GM19452 (cell line): ENCODE results near the gene GOLGA8J.
"Not testable (repeated sequence)": the region's sequence is repeated elsewhere in the genome, so short reads cannot be mapped to it uniquely, and the experiment has no call there.

Experiments
- ATAC-seq: cut with Tn5 transposase; IDR thresholded peaks from one replicate; pipeline ENCODE4 v1.9.1; 2021; ENCODE audit not compliant: unreplicated experiment

GOLGA8J gene, protein sequence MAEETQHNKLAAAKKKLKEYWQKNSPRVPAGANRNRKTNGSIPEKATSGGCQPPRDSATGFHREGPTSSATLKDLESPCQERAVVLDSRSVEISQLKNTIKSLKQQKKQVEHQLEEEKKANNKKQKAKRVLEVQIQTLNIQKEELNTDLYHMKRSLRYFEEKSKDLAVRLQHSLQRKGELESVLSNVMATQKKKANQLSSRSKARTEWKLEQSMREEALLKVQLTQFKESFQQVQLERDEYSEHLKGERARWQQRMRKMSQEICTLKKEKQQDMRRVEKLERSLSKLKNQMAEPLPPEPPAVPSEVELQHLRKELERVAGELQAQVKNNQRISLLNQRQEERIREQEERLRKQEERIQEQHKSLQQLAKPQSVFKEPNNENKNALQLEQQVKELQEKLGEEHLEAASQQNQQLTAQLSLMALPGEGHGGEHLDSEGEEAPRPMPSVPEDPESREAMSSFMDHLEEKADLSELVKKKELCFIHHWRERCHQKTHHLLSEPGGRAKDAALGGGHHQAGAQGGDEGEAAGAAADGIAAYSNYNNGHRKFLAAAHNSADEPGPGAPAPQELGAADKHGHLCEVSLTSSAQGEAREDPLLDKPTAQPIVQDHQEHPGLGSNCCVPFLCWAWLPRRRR

GRCh38 chr15:30082655-30083054, at the start of gene GOLGA8J:
GOLGA8J (plus strand) TSS chr15:30082955; CDS start chr15:30083053, 98 bp downstream.
- ATAC-seq: not testable (repeated sequence)

DNA sequence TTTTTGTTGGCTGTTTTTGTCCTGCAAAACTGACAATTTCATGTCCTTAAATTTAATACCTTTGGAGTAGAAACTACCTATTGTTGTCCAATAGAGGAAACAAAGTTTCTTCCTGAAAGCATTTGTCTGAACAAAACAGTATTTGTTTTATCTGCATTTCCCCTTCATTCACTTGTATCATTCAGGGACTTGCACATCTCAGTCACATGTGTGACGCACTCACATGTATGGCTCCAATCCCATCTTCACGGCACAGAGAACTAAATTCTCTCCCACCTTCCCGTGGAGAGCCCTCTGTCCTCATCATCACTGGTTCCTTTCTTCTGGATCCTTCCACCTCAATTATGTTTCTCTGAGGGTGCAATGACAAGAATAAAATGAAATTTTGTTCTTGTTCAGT, 49.5 kb upstream of the GOLGA8J start:
- ATAC-seq: no peak

GRCh38 chr15:30033763-30034162, 49.0 kb upstream of the GOLGA8J start:
- ATAC-seq: no peak

GRCh38 chr15:30036036-30036703, 46.6 kb upstream of the GOLGA8J start:
- no peak for ATAC-seq

GRCh38 chr15:30038667-30039523, 43.9 kb upstream of the GOLGA8J start:
- ATAC-seq: no peak

GRCh38 chr15:30041868-30042267, 40.9 kb upstream of the GOLGA8J start:
- ATAC-seq: no peak

DNA sequence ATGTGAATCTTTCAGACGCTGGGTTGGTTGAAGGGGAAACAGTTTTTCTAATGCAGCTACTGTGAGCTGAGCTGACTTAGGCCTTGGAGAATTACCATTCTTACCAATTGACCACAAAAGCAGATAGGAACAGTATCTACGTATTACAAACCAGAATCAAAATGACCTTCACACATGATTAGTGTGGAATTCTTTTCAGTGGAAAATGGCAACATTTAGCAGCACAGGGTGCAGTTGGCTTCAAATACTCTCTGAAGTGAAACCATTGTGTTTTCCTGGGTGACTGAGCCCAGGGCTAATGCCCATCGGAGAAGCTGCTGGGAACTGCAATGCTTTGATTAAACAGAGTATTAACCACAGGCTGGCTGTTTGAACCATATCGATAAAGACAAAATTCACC, 40.2 kb upstream of the GOLGA8J start:
- ATAC-seq: no peak

DNA sequence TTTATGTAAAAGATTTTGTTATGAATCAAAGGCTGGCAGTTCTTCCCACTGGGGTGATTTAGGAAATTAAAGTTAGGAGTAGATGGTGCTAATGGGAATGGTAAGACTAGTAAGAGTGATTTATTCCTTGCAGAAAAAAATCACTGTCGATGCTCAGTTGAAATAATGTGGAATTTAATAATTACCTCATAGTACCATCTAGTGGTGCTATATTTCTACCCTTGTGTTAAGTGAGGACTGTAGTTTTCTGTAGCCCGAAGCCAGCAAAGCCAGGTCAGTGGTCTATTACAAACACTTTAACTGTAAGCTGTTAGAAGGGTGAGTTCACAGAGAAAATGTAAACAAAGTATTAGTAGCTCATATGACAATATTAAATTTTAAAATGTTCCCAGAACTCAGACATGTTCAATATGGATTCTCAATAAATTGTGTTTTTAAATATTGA, 39.5 kb upstream of the GOLGA8J start:
- no peak for ATAC-seq

GRCh38 chr15:30044377-30044776, 38.4 kb upstream of the GOLGA8J start:
- no peak for ATAC-seq

GRCh38 chr15:30044826-30045225, 37.9 kb upstream of the GOLGA8J start:
- ATAC-seq: not testable (repeated sequence)

DNA sequence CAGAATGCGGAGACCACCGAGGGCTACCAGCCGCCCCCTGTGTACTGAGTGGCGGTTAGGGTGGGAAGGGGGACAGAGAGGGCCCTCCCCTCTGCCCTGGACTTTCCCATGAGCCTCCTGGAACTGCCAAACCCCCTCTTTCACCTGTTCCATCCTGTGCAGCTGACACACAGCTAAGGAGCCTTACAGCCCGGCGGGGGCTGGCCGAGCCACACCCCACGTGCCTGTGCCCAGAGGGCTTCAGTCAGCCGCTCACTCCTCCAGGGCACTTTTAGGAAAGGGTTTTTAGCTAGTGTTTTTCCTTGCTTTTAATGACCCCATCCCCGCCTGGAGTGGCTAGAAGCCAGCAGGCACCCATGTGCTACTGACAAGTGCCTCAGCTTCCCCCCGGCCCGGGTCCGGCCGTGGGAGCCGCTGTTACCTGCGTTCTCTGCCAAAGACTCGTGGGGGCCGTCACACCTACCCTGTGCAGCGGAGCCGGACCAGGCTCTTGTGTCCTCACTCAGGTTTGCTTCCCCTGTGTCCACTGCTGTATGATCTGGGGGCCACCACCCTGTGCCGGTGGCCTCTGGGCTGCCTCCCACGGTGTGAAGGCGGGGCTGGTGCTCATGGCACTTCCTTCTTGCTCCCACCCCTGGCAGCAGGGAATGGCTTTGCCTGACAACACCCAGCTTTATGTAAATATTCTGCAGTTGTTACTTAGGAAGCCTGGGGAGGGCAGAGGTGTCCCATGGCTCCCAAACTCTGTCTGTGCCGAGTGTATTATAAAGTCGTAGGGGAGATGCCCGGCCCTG, 37.3 kb upstream of the GOLGA8J start:
- ATAC-seq: not testable (repeated sequence)

DNA sequence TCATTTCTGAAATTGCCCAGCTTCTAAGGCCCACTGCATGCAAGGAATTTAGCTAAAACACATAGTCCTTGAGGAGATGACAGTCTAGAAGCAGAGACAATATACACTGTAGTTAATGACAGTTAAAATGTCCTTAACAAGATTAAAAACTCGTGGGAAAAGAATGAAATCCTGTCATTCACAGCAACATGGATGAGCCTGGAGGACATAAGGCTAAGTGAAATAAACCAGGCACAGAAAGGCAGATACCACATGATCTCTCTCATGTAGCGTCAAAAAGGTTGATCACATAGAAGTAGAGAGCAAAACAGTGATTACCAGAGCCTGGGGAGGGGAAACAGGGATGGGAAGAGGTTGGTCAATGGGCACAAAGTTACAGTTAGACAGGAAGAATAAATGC, 36.3 kb upstream of the GOLGA8J start:
- ATAC-seq: no peak

DNA sequence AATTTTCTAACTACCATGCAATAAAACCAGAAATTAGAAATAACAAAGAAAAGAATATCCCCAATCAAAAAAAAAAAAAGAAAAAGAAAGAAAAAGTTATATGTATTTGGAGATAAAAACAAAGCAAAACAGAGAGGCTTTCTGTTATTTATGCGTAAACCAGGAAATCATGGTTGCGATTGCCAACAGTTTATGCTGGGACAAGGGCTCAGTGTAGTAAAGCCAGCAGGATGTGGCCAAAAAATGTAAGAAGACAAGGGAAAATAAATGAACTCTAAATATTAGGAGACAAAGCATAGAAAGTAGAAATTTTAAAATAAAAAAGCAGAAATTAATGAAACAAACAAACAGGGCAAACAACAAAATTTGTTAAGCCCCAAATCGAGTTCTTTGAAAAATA, 27.2 kb upstream of the GOLGA8J start:
- no peak for ATAC-seq

DNA sequence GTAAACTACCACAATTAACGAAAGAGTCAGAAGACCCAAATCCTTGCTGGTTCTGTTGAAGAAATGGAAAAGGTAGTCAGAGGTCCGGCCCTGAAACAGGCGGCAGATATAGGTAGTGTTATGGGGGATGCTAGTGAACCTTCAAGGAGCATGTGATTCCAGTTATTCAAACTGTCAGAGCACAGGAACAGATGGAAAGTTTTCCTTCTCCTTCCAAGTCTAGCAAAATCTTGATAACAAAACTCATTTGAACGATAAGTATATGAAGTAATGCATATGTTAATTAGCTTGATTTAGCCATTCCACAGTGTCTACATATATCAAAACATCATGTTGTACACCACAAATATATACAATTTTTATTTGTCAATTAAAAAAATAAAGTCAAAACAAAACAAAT, 26.6 kb upstream of the GOLGA8J start:
- no peak for ATAC-seq

GRCh38 chr15:30059771-30060170, 23.0 kb upstream of the GOLGA8J start:
- no peak for ATAC-seq

DNA sequence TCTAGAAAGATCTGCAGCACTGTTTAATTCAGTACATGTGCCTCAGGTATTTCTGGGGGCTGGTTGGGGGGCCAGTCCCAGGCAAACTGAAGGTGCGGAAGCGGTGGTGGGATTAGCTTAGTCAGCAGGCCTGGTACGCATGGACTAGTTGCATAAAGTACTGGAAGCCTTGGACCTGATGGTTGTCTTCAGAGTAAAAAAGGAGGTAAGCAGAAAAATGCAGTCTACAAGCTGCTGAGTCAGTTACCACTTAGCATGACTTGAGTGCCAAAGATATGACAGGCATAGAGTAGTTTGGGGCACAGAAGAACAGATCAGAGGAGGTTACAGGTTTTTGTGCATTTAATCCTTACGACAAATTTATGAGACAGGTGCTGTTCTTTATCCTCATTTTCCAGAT, 19.9 kb upstream of the GOLGA8J start:
- no peak for ATAC-seq

- ATAC-seq: no peak
These were observed 18.8 kb upstream of the GOLGA8J start for GRCh38 chr15:30063835-30064546.

DNA sequence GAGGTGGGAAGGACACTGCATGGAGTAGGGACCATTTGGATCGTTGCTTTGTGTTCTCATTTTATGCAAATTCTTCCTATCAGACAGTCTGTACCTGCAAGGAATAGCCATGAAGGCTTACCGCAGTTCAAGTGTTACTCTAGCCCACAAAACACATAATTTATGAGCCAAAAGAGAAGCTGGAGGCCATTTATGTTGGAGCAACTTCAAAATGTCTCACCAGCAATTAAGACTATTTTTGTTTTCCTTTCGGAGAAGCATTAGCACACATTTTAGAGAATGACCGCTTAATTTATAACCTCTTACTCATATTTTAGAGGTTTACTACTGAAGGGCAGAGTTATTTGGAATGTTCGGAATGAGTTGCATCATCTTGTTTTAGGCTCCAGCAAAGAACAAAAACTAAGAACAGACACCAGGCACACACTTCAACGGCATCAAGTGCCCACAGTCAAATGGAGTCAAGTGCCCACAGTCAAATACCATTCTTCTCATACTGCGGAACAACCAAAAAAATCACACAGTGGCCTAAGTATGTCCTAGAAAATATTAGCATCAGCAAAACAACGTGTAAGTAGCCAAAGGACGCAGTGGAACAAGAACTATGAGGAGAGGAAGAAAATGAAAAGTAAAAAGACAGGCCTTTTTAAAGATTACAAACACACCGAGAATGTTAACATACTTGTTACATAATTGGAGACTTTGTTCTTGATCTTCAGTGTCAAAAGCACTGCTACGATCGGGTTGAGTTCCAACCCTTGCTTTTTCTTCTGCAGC, 17.5 kb upstream of the GOLGA8J start:
- no peak for ATAC-seq

- no peak for ATAC-seq
These were observed 14.4 kb upstream of the GOLGA8J start for GRCh38 chr15:30068326-30068725.
